A673 (cell line): ENCODE data around the gene RABGAP1L. TPM values are rescaled to one million over a fixed set of nuclear protein-coding genes. Genes with fewer than 3 reads are reported as not detected.

ENCODE experiments used
- BruUV-seq: library from RNA; stranded (reverse); fragments of 400-500 nt; replicated peaks from 2 replicates; lab custom pipeline; 2021; lab: Mats Ljungman, UMichigan
- CTCF ChIA-PET: fragments of 300-600 bp; sonication (Branson Sonifier 250); formaldehyde crosslinking; loops from one replicate; lab custom pipeline; 2022; ENCODE audit warnings: antibody characterized with exemption; lab: Charles Lee
- POLR2A ChIA-PET: fragments of 300-600 bp; sonication (Branson Sonifier 250); formaldehyde crosslinking; loops from one replicate; lab custom pipeline; 2022; ENCODE audit warnings: antibody characterized with exemption; ENCODE audit not compliant: low non-redundant PET; lab: Charles Lee
- DNase-seq: peaks from one replicate; pipeline ENCODE4 v3.0.0-alpha.2; 2015; ENCODE audit warnings: low spot score
- H3K27ac ChIP-seq: fragments of 200-600 bp; sonication (generic); 2 replicates; pipeline ENCODE4 v1.5.1; 2016; ENCODE audit warnings: mixed run types, low read depth, mild to moderate bottlenecking, mixed read lengths, antibody characterized with exemption, low read length; ENCODE audit not compliant: poor library complexity, severe bottlenecking
- H3K27me3 ChIP-seq: fragments of 200-600 bp; sonication (generic); replicated peaks from 2 replicates; pipeline ENCODE4 v1.6.1; 2017; ENCODE audit warnings: mixed run types, low read depth, mild to moderate bottlenecking, mixed read lengths, antibody characterized with exemption, low read length; ENCODE audit not compliant: insufficient read depth, poor library complexity
- H3K36me3 ChIP-seq: fragments of 200-600 bp; sonication (generic); 2 replicates; pipeline ENCODE4 v1.6.1; 2016; ENCODE audit warnings: mixed run types, mild to moderate bottlenecking, mixed read lengths, antibody characterized with exemption, low read length; ENCODE audit not compliant: insufficient read depth, poor library complexity, severe bottlenecking
- H3K4me1 ChIP-seq: fragments of 200-600 bp; sonication (generic); 2 replicates; pipeline ENCODE4 v1.6.1; 2017; ENCODE audit warnings: mixed run types, mild to moderate bottlenecking, mixed read lengths, antibody characterized with exemption, low read length; ENCODE audit not compliant: insufficient read depth, poor library complexity, severe bottlenecking
- H3K4me3 ChIP-seq: fragments of 200-600 bp; sonication (generic); 2 replicates; pipeline ENCODE4 v1.5.1; 2016; ENCODE audit warnings: low read depth, mixed run types, mild to moderate bottlenecking, mixed read lengths, low read length; ENCODE audit not compliant: poor library complexity, severe bottlenecking
- H3K9me3 ChIP-seq: fragments of 200-600 bp; sonication (generic); 2 replicates; pipeline ENCODE4 v1.6.1; 2016; ENCODE audit warnings: mixed run types, low read depth, mild to moderate bottlenecking, mixed read lengths, antibody characterized with exemption, low read length; ENCODE audit not compliant: poor library complexity, severe bottlenecking
- EZH2 ChIP-seq: fragments of 200-600 bp; sonication (generic); IDR thresholded peaks from 2 replicates; pipeline ENCODE4 v1.6.1; 2017; ENCODE audit warnings: borderline replicate concordance, low read depth, mild to moderate bottlenecking, mixed read lengths, antibody characterized with exemption, low read length; ENCODE audit not compliant: poor library complexity, severe bottlenecking
- intact Hi-C: fragments of 100-400 bp; cut with micrococcal nuclease; formaldehyde crosslinking; loops from one replicate; pipeline ENCODE4 v1.10.0; 2022; ENCODE audit not compliant: unreplicated experiment
- total RNA-seq: library from RNA; stranded (reverse); gene quantifications from 2 replicates; pipeline ENCODE4 v1.2.3, GENCODE V29; 2021
- TF ChIP-seq, protein P1 (sequence below): fragments of 300-800, 200-600 bp; sonication (generic); conservative IDR thresholded peaks from 2 replicates; pipeline ENCODE4 v1.5.1; 2017; ENCODE audit warnings: low read depth, mild to moderate bottlenecking, antibody characterized with exemption, low read length, moderate library complexity, mixed read lengths

The RABGAP1L gene
- total RNA-seq, 1 experiment from 2014 or later, result 19.3 TPM

DNA sequence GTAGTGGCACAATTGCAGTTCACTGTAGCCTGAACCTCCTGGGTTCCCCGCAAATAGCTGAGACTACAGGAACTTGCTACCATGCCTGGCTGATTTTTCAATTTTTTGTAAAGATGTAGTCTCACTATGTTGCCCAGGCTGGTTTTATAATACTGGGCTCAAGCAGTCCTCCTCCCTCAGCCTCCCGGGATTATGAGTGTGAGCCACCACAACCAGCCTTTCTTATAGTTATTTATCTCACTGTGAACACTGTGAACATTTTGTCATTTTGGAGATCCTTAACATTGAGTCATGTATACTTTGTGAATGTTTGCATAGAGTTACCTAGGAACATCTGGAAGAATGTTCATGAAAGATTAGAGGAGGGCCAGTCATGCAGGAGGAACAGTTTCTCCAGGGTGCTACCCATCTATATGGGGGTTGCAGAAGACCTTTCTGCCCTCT, 713.3 kb downstream of the RABGAP1L start:
- DNase-seq, result no peak
- ChIA-PET POLR2A (no interaction called here), CTCF (no interaction called here)
- intact Hi-C loops, result no loop called here
- no peak overlapping the region for H3K27ac ChIP-seq
- no peaks in the 10 kb centered on the region for H3K36me3 ChIP-seq
- H3K4me1 ChIP-seq, result no peaks in the 10 kb centered on the region
- H3K27me3 ChIP-seq, result no peaks in the 10 kb centered on the region
- TF ChIP-seq, protein P1, sequence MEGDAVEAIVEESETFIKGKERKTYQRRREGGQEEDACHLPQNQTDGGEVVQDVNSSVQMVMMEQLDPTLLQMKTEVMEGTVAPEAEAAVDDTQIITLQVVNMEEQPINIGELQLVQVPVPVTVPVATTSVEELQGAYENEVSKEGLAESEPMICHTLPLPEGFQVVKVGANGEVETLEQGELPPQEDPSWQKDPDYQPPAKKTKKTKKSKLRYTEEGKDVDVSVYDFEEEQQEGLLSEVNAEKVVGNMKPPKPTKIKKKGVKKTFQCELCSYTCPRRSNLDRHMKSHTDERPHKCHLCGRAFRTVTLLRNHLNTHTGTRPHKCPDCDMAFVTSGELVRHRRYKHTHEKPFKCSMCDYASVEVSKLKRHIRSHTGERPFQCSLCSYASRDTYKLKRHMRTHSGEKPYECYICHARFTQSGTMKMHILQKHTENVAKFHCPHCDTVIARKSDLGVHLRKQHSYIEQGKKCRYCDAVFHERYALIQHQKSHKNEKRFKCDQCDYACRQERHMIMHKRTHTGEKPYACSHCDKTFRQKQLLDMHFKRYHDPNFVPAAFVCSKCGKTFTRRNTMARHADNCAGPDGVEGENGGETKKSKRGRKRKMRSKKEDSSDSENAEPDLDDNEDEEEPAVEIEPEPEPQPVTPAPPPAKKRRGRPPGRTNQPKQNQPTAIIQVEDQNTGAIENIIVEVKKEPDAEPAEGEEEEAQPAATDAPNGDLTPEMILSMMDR, result no peak
- no peak for TF ChIP-seq EZH2
- BruUV-seq, result no TSS peak
- no peak overlapping the region for H3K4me3 ChIP-seq
- no peaks in the 10 kb centered on the region for H3K9me3 ChIP-seq

GRCh38 chr1:174874331-174875053, 715.2 kb downstream of the RABGAP1L start:
- Histone ChIP-seq H3K27ac (no peak overlapping the region), H3K27me3 (no peaks in the 10 kb centered on the region), H3K4me1 (no peaks in the 10 kb centered on the region), H3K9me3 (no peaks in the 10 kb centered on the region), H3K4me3 (no peak overlapping the region), H3K36me3 (no peaks in the 10 kb centered on the region)
- no TSS peak for BruUV-seq
- DNase-seq, result no peak
- ChIA-PET CTCF (no interaction called here), POLR2A (no interaction called here)
- intact Hi-C loops, result no loop called here
- no peak for TF ChIP-seq EZH2
- TF ChIP-seq, protein P1, result no peak

- TF ChIP-seq, protein P1, result no peak
- TF ChIP-seq EZH2, result no peak
- CTCF ChIA-PET, result no interaction called here
- Histone ChIP-seq H3K27me3 (no peaks in the 10 kb centered on the region), H3K27ac (no peak overlapping the region), H3K4me3 (no peak overlapping the region), H3K36me3 (no peaks in the 10 kb centered on the region), H3K4me1 (no peaks in the 10 kb centered on the region), H3K9me3 (no peaks in the 10 kb centered on the region)
- intact Hi-C loops, result no loop called here
- POLR2A ChIA-PET, result no interaction called here
- BruUV-seq, result no TSS peak
- no peak for DNase-seq
These were observed 716.0 kb downstream of the RABGAP1L start for GRCh38 chr1:174875306-174875705.
